NCI-H1436 treated with DMSO at 0.1 percent for 48 hours (cell line): ENCODE data around the gene MESP2.

Experiments
- DNase-seq: peaks from one replicate; lab custom pipeline; 2025; lab: John Stamatoyannopoulos, UW

MESP2 gene

GRCh38 chr15:89802231-89802928, 26.2 kb downstream of the MESP2 start:
- DNase-seq: no peak

- no peak for DNase-seq
Observed at GRCh38 chr15:89802986-89803824, 27.1 kb downstream of the MESP2 start.

- DNase-seq: no peak
Observed at GRCh38 chr15:89803941-89804800, 28.0 kb downstream of the MESP2 start.

GRCh38 chr15:89805241-89806209, 29.4 kb downstream of the MESP2 start:
- no peak for DNase-seq

- no peak for DNase-seq
Observed at GRCh38 chr15:89806210-89806558, 30.1 kb downstream of the MESP2 start.

GRCh38 chr15:89806559-89807550, 30.7 kb downstream of the MESP2 start:
- no peak for DNase-seq

- no peak for DNase-seq
Observed at GRCh38 chr15:89807689-89808088, 31.6 kb downstream of the MESP2 start.

- DNase-seq: no peak
Observed at GRCh38 chr15:89808160-89808870, 32.2 kb downstream of the MESP2 start.

GRCh38 chr15:89809093-89809786, 33.1 kb downstream of the MESP2 start:
- DNase-seq: no peak

GRCh38 chr15:89809787-89810148, 33.6 kb downstream of the MESP2 start:
- DNase-seq: no peak

- DNase-seq: no peak
Observed at GRCh38 chr15:89810837-89811236, 34.7 kb downstream of the MESP2 start.

- DNase-seq: no peak
Observed at GRCh38 chr15:89812011-89812846, 36.1 kb downstream of the MESP2 start.

- no peak for DNase-seq
Observed at GRCh38 chr15:89812847-89813320, 36.8 kb downstream of the MESP2 start.

- no peak for DNase-seq
Observed at GRCh38 chr15:89813381-89814111, 37.4 kb downstream of the MESP2 start.

GRCh38 chr15:89814112-89814742, 38.1 kb downstream of the MESP2 start:
- DNase-seq: no peak

GRCh38 chr15:89815769-89816168, 39.6 kb downstream of the MESP2 start:
- DNase-seq: no peak
